Adrenal gland (tissue), 5 donors: Measurements from ENCODE around the gene RPS6KB1.

Experiments used
- POLR2A ChIP-seq, 2 donors: fragments of 450-650 bp; IDR thresholded peaks; one replicate each; pipeline ENCODE4 v1.6.1; 2017; ENCODE audit warnings: antibody characterized with exemption in 2 of 2, mild to moderate bottlenecking in 2 of 2, moderate library complexity in 1 of 2
- TF ChIP-seq, protein P1 (sequence below), 6 experiments: fragments of 450-650 bp in 4 of 6; fragments of 200-600 bp in 2 of 6; sonication (generic) in 1 of 6; IDR thresholded peaks; 1 replicate in 5 of 6; 2 replicates in 1 of 6; pipeline versions ENCODE4 v1.5.1 to v1.8.0; 2016 to 2021; ENCODE audit warnings: antibody characterized with exemption in 6 of 6, mild to moderate bottlenecking in 2 of 6, moderate library complexity in 1 of 6
- donor health status: DM: no; HTN: no; CAD: no.

DNA sequence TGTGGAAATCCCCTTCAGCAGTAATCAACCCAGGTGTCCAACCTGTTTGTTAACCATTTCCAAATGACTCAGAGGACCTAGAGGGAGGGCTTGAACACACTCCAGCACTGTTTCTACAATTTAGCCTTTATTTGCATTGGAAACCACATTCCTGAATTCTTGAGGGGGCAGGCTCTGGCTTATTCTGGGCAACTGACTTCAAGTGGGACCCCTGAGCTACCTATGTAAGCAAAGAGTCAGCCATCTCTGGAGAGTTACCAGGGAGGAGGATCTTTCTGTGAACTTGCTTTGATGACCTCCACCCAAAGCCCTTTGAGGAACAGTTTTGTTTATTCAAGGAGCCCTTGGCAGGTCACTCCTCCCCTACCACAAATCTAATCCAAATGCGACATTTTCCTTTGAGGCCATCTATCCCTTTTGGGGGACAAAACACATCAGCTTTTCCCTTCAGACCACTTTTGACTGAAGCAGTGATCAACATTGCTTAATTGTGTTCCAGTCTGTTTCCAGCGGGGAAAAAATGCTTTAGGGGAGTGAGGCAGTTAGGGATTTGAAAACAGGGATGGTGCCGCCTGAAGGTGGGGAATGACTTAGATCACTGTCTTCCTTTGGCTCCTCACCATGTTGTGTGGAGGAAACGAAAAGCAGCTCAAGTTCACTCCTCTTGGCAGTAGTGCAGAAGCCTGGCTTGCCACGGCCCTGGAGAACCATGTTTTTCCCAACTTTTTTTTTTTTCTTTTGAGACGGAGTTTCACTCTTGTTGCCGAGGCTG is 46.3 kb upstream of the RPS6KB1 start:
- TF ChIP-seq POLR2A (IDR thresholded peaks at IDR 0.05): no peak
- TF ChIP-seq, protein P1, sequence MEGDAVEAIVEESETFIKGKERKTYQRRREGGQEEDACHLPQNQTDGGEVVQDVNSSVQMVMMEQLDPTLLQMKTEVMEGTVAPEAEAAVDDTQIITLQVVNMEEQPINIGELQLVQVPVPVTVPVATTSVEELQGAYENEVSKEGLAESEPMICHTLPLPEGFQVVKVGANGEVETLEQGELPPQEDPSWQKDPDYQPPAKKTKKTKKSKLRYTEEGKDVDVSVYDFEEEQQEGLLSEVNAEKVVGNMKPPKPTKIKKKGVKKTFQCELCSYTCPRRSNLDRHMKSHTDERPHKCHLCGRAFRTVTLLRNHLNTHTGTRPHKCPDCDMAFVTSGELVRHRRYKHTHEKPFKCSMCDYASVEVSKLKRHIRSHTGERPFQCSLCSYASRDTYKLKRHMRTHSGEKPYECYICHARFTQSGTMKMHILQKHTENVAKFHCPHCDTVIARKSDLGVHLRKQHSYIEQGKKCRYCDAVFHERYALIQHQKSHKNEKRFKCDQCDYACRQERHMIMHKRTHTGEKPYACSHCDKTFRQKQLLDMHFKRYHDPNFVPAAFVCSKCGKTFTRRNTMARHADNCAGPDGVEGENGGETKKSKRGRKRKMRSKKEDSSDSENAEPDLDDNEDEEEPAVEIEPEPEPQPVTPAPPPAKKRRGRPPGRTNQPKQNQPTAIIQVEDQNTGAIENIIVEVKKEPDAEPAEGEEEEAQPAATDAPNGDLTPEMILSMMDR (IDR thresholded peaks at IDR 0.05): peak in 1 of 6 experiments; percentile 10
